Motor neuron (in vitro differentiated cells): ENCODE data around the gene NUP160. TPM values are rescaled to one million over a fixed set of nuclear protein-coding genes. Genes with fewer than 3 reads are reported as not detected.
"Not testable (repeated sequence)": the region's sequence is repeated elsewhere in the genome, so short reads cannot be mapped to it uniquely, and the experiment has no call there.

Source experiments
- ATAC-seq, 8 experiments: fragments of 200-7000 bp; cut with Tn5 transposase; replicated peaks in 6 of 8; 2 replicates each; pipeline ENCODE4 v1.8.0; 2021; ENCODE audit warnings: mild to moderate bottlenecking in 8 of 8, moderate library complexity in 8 of 8
- H3K27ac ChIP-seq, 2 donors: fragments of 250-450 bp; sonication (Bioruptor Pico); 2 replicates each; pipeline ENCODE4 v1.9.0; 2021; ENCODE audit warnings: antibody characterized with exemption in 2 of 2, mild to moderate bottlenecking in 2 of 2, moderate library complexity in 1 of 2
- H3K4me1 ChIP-seq, 2 donors: fragments of 250-450 bp; sonication (Bioruptor Pico); replicated peaks in 1 of 2; 2 replicates each; pipeline ENCODE4 v1.6.1; 2021; ENCODE audit warnings: antibody characterized with exemption in 2 of 2, mild to moderate bottlenecking in 2 of 2, moderate library complexity in 1 of 2
- H3K4me3 ChIP-seq, 5 donors: fragments of 250-450 bp; sonication (Bioruptor Pico); 2 replicates each; pipeline ENCODE4 v1.9.0; 2021; ENCODE audit warnings: antibody characterized with exemption in 5 of 5, mild to moderate bottlenecking in 5 of 5, moderate library complexity in 4 of 5
- WGBS, 10 experiments: fragments of 450-650 bp; shearing (Covaris generic); methylation state at CpG; one replicate each; pipeline ENCODE4 v1.0.0; 2022; 5-methylcytosine and 5-hydroxymethylcytosine counted together
- in situ Hi-C, 9 experiments: fragments of 400-800 bp; cut with MboI; loops; one replicate each; pipeline ENCODE4 v1.15.0; 2021; ENCODE audit warnings: low sequenced_read_pairs in 9 of 9, low pct_unique_long_range_greater_than_20kb in 2 of 9; ENCODE audit not compliant: unreplicated experiment in 9 of 9
- total RNA-seq, 8 experiments: library from RNA; unstranded; fragments of 300-600 nt; gene quantifications; 2 replicates each; pipeline versions ENCODE4 v1.2.3 to v1.2.4, GENCODE V29; 2022

Gene NUP160
- total RNA-seq, 8 experiments from 2014 or later = 18.5 to 56.6 (median 33.5) TPM

DNA sequence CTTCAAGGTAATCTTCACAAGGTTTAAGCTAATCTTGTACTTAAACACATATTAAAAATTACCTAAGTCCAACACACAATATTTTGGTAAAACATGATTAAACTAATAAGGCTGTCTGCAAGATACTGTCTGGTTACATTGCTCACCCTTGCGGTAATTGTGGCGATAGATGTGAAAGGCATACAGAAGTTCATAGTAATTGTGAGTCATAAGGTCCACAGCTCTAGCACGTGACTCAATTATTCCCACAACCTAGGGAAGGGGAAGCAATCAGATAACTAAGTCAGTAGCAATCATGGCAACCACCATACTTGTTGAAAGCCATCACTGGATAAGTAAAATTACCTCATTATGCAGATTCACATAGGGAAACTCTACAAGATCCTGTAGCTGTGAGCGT lies 50.5 kb downstream of the NUP160 start:
- no peak for ATAC-seq
- 85 to 100% (median 100%) methylated on average over 1 to 4 of the region's 4 CpGs; no CpG with 5 or more reads in 2 of the 10 experiments for WGBS, 10 experiments
- Histone ChIP-seq H3K4me3 (no peak overlapping the region), H3K27ac (no peak overlapping the region), H3K4me1 (no peaks in the 10 kb centered on the region)
- in situ Hi-C loops = no loop called here

DNA sequence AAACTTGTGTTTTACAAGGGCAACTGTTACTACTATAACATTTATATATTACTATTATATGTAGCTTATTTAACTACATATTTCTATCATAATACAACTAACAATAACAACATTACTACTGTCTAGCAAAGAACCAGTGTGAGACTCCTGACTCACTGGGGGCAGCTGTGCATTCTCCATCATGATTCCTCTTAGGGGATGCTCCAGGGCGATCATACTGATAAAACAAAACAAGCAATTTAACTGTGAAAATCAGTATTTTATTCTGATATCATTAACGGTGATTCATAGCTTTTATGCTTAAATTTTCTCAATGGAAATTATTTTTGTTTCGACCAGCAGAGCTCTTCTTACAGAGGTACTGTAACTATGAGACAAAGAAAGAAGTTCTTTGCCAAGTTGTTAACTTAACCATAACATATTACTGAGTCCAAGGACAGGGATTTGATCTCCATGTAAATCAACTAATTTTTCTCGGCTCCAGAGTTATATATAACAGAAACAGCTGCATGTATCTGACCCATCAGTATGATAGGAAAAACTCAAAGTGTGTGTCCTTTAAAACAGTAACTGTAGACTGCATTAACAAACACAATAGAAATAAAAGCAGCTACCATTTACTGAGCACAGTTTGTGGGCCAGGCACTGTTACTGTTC lies 56.2 kb downstream of the NUP160 start:
- H3K4me1 ChIP-seq = no peaks in the 10 kb centered on the region
- in situ Hi-C loops = no loop called here
- no peak for ATAC-seq
- no peak overlapping the region for H3K4me3 ChIP-seq
- no peak overlapping the region for H3K27ac ChIP-seq
- WGBS, 10 experiments = 32 to 100% (median 91%) methylated on average over 2 to 4 of the region's 4 CpGs; no CpG with 5 or more reads in 2 of the 10 experiments

DNA sequence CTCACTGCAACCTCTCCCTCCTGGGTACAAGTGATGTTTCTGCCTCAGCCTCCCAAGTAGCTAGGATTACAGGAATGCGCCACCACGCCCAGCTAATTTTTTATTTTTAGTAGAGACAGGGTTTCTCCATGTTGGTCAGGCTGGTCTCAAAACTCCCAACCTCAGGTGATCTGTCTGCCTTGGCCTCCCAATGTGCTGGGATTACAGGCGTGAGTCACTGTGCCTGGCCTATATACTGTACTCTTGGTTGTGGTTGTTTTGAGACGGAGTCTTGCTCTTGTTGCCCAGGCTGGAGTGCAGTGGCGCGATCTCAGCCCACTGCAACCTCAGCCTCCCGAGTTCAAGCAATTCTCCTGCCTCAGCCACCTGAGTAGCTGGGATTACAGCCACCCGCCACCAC lies 58.1 kb downstream of the NUP160 start:
- in situ Hi-C loops, ATAC-seq: not testable (repeated sequence)

DNA sequence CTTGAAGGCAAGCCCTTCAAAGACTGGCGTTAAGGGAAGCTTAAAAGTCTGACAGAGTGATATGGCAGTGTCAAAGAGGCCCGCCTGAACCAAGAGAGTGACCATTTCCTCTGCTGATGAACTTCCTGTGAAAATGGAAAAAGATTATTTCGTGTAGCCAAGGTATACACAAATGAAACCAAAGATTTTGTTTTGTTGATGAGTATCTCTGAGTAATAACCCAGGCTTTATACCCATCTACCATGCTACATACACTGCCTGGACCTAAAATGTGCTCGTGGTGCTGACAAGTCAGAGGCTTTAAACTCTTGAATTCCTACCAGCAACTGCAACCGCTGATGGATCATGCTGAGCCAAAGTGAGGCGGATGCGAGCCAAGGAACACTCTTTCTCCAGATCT lies 60.0 kb downstream of the NUP160 start:
- WGBS, 10 experiments = 72 to 100% (median 95%) methylated on average over 1 to 7 of the region's 7 CpGs
- Histone ChIP-seq H3K4me3 (no peak overlapping the region), H3K27ac (no peak overlapping the region), H3K4me1 (no peaks in the 10 kb centered on the region)
- in situ Hi-C loops = no loop called here
- no peak for ATAC-seq

More for the DNA sequence above, 58.1 kb downstream of the NUP160 start:
- not testable (repeated sequence) for H3K27ac ChIP-seq, H3K4me3 ChIP-seq, H3K4me1 ChIP-seq
- WGBS, 10 experiments = 70 to 100% (median 97%) methylated on average over 1 to 5 of the region's 8 CpGs; no CpG with 5 or more reads in 3 of the 10 experiments

DNA sequence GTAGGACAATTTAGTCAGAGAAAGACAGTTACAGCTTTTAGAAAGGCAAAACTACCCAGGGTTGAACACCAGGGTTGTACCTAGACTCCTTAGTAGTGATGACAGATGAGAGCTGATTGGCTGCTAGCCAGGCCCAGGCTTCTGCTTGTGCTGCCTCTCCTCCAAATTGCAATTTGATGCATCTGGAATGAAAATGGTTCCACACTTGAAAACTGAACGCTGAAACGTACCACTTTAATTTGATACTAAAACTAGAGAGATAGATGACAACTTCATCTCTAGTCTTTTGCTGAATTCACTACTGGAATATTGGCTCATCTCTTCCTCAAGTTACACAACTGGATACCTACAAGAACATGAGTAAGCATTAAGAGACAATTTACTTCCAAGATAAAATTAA lies 61.8 kb downstream of the NUP160 start:
- in situ Hi-C loops = no loop called here
- Histone ChIP-seq H3K27ac (no peak overlapping the region), H3K4me3 (no peak overlapping the region), H3K4me1 (no peaks in the 10 kb centered on the region)
- ATAC-seq = no peak
- WGBS, 10 experiments = 0 to 100% (median 93%) methylated on average over 2 of the region's 2 CpGs; no CpG with 5 or more reads in 3 of the 10 experiments

DNA sequence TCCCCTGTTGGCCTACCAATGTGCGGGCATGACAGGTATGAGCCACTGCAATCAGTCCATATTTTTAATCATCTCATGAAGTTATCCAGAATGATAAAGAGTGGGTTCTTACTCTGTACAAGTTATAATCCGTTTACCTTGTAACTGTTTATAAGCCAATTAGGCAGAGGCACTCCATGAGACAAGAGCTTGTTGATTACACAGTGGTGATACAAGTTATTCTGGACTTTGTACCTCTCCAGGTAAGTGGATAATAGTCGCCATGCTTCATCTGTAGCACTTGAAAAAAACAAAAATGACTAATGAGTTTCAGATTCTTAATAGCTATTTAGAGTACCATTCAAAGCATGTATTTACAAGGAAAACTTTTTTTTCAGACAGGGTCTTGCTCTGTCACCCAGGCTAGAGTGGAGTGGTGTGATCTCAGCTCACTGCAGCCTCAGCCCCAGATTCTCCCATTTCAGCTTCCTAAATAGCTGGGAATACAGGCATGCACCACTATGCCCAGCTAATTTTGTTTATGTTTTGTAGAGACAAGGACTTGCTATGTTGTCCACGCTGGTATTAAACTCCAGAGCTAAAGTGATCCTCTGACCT lies 63.3 kb downstream of the NUP160 start:
- WGBS, 10 experiments = 63 to 100% (median 98%) methylated on average over 1 to 4 of the region's 4 CpGs; no CpG with 5 or more reads in 2 of the 10 experiments
- no peak for ATAC-seq
- in situ Hi-C loops = no loop called here
- Histone ChIP-seq H3K4me3 (no peak overlapping the region), H3K4me1 (no peaks in the 10 kb centered on the region), H3K27ac (no peak overlapping the region)

DNA sequence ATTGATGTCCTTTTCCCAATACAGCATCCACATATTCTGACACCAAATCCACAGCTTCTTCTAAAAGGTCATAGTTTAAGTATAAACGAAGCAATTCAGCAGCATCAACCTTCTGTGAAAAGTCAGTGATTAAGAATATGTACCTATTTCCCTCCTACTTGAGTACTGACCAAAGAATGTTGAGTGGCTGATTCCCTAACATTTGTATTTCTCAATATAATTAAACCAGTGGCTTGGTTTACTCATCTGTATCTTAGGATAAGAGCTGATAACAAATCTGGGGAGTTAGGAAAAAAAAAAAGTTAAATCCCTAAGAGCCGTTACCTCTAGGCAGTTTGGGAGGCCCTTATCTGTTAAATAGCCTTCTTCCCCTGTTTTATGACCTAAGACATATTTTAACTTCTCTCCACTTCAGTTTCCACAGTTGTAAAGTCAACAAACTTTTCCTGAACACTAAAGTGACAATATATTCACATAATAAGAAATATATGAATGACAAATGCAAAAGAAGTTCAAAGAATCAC lies 65.0 kb downstream of the NUP160 start:
- no peak overlapping the region for H3K4me3 ChIP-seq
- in situ Hi-C loops = no loop called here
- ATAC-seq = no peak
- no peaks in the 10 kb centered on the region for H3K4me1 ChIP-seq
- H3K27ac ChIP-seq = no peak overlapping the region
- 85 to 100% (median 96%) methylated on average over 2 of the region's 2 CpGs; no CpG with 5 or more reads in 2 of the 10 experiments for WGBS, 10 experiments

DNA sequence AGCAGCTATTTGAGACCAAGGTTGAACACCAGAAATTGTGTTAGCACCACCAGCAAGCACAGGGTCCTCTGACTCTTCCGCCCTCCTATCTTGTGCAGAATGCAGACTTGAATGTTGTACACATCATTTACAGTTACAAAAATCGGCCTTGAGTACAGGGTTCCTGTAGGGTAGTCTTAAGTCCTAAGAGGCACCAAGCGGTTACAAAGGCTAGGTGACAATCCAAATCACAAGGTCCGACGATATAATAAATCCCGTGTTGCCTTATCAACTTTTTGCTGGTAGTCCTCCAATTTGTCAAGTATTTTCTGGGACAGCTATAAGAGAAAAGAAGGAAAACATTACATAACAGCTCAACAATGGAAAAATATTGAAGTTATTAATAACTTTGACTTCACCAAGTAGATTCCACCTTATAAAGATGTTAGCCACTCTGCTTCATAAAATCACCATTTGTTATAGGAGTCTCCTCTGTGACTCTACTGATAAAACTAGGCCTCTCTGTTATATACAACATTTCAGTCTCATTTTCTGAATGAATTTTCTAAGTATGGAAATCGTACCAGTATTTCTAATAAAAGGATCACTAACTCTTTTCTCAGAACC lies 69.2 kb downstream of the NUP160 start:
- in situ Hi-C loops = no loop called here
- no peak overlapping the region for H3K4me3 ChIP-seq
- no peak for ATAC-seq
- 75 to 100% (median 85%) methylated on average over 1 to 7 of the region's 7 CpGs; no CpG with 5 or more reads in 1 of the 10 experiments for WGBS, 10 experiments
- H3K4me1 ChIP-seq = no peaks in the 10 kb centered on the region
- H3K27ac ChIP-seq = no peak overlapping the region

DNA sequence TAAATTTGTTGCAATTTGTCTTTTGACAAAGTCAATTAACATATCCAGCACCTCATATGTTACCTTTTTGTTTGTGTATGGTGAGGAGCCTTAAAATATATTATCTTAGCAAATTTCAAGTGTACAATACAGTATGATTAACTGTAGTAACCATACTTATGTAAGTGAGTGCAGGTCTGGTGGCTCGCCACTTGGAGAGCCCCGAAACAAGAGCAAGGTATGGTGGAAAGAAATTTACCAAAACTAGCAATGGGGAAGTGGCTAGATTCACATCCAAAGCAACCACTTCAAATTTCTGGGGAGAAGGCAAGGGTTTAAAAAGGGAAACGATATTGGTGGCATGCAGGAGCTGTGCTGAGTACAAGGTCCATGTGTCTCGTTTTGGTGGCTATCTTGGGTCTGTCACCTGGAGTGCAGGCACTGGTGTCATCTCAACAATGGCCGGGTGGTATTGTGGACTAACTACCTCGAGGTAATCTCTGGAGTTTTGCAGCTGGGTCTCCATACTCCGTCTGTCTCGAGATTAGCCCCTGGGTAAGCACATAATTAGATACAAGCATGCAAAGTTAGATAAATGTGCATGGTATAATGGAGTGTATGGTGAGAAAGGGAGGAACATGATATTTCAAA lies 72.8 kb downstream of the NUP160 start:
- Histone ChIP-seq H3K4me1 (no peaks in the 10 kb centered on the region), H3K4me3 (no peak overlapping the region), H3K27ac (no peak overlapping the region)
- in situ Hi-C loops = no loop called here
- WGBS, 10 experiments = 60 to 100% (median 91%) methylated on average over 1 to 8 of the region's 8 CpGs; no CpG with 5 or more reads in 1 of the 10 experiments
- ATAC-seq = peak in 1 of 8 experiments; percentile 79

DNA sequence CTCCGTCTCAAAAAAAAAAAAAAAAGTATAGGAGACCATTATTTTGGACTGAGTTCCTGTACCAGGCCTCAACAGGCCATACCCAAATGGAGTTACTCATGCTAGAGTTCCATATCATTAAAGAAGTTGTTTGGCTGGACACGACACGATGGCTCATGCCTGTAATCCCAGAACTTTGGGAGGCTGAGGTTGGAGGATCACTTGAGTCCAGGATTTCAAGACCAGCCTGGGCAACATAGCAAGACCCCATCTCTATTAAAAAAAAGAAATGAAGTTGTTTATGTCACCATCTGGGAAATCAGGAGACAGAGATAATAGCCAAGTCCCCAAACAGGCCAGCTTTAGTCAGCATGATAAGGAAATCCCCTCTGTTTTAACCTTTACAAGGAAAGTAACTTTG lies 74.3 kb downstream of the NUP160 start:
- ATAC-seq = no peak
- Histone ChIP-seq H3K4me3 (no peak overlapping the region), H3K4me1 (no peaks in the 10 kb centered on the region), H3K27ac (no peak overlapping the region)
- in situ Hi-C loops = loop anchor here in 1 of 9 experiments (25.0 kb wide), 1 partner anchor 338 kb away; no protein-coding TSS in a partner anchor
- 93 to 100% (median 100%) methylated on average over 1 to 3 of the region's 3 CpGs; no CpG with 5 or more reads in 4 of the 10 experiments for WGBS, 10 experiments

DNA sequence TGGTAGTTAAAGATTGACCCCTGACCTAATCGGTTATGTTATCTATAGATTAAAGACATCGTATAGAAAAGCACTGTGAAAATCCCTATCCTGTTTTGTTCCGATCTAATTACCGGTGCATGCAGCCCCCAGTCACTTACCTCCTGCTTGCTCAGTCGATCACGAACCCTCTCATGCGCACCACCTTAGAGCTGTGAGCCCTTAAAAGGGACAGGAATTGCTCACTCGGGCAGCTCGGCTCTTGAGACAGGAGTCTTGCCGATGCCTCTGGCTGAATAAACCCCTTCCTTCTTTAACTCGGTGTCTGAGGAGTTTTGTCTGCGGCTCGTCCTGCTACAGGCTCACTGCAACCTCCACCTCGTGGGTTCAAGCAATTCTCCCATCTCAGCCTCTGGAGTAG lies 78.6 kb downstream of the NUP160 start:
- WGBS, 10 experiments = 53 to 100% (median 87%) methylated on average over 2 to 7 of the region's 14 CpGs; no CpG with 5 or more reads in 6 of the 10 experiments
- H3K4me3 ChIP-seq, ATAC-seq, H3K27ac ChIP-seq: not testable (repeated sequence)
- H3K4me1 ChIP-seq = peaks cover 6 to 12% of the 10 kb centered on the region in 2 donors
- in situ Hi-C loops = loop anchor here in 1 of 9 experiments (25.0 kb wide), 1 partner anchor 343 kb away; no protein-coding TSS in a partner anchor

DNA sequence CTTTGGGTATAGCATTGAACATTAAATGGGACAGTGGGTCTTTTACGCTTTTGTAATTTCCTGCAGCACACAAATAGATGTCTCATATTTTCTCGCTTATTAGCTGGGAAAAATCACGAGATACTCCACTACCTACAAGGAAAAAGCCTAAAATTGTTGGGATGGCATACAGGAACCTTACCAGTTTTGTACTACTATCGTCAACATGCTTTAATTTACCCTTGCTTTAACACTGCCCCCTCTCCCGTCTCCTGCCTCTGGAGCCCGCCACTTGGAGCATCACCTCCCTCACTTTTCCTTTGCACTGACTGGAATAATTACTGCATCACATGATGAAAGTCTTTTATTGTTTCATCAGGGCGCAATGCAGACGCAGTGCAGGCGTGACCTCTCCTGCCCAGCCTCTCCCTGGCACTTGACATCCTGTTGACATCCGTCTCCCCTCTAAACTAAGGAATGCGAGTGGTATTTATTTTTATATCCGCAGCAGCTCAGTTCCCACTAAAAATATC lies 80.0 kb downstream of the NUP160 start:
- peak; percentile 8 to 44 (median 27) for ATAC-seq
- WGBS, 10 experiments = 0 to 26% (median 6%) methylated on average over 3 to 9 of the region's 12 CpGs; no CpG with 5 or more reads in 1 of the 10 experiments

More for the DNA sequence above, 80.0 kb downstream of the NUP160 start:
- in situ Hi-C loops = loop anchor here in 1 of 9 experiments (25.0 kb wide), 1 partner anchor 344 kb away; no protein-coding TSS in a partner anchor
- H3K27ac ChIP-seq = peak overlapping the region; percentile 98 to 99
- peak overlapping the region; percentile 43 to 59 (median 55) for H3K4me3 ChIP-seq
- peaks cover 6 to 12% of the 10 kb centered on the region in 2 donors for H3K4me1 ChIP-seq
